HepG2 (cell line): Measurements from ENCODE around the gene MYO18A. TPM values are rescaled to one million over a fixed set of nuclear protein-coding genes. Genes with fewer than 3 reads are reported as not detected.
A peak's percentile ranks its signal among the peaks of the same experiment; 100 is the strongest.

Experiments
- AHDC1 ChIP-seq: sonication (generic); formaldehyde crosslinking; IDR thresholded peaks from 2 replicates; pipeline ENCODE4 v1.5.1; 2020; ENCODE audit warnings: mild to moderate bottlenecking, missing genetic modification reagents, borderline replicate concordance
- ARID4A ChIP-seq: sonication (generic); formaldehyde crosslinking; IDR thresholded peaks from 2 replicates; pipeline ENCODE4 v1.5.0; 2020; ENCODE audit warnings: mild to moderate bottlenecking, missing genetic modification reagents, borderline replicate concordance
- ETV6 ChIP-seq: sonication (generic); formaldehyde crosslinking; conservative IDR thresholded peaks from 2 replicates; pipeline ENCODE4 v1.4.0; 2020; ENCODE audit warnings: missing genetic modification reagents
- HNF1A ChIP-seq, 2 experiments: sonication (generic) in 1 of 2; formaldehyde crosslinking in 1 of 2; IDR thresholded peaks; 2 replicates each; pipeline versions ENCODE4 v1.4.0 to v1.6.1; 2016 to 2020; ENCODE audit warnings: borderline replicate concordance in 1 of 2, low read depth in 1 of 2, mild to moderate bottlenecking in 1 of 2, missing genetic modification reagents in 1 of 2
- MTA1 ChIP-seq: sonication (generic); formaldehyde crosslinking; IDR thresholded peaks from 2 replicates; pipeline ENCODE4 v1.4.0; 2020; ENCODE audit warnings: missing genetic modification reagents, mild to moderate bottlenecking, borderline replicate concordance
- SIX4 ChIP-seq: sonication (generic); formaldehyde crosslinking; IDR thresholded peaks from 2 replicates; pipeline ENCODE4 v1.4.0; 2020; ENCODE audit warnings: missing genetic modification reagents
- TAF1 ChIP-seq: sonication (generic); formaldehyde crosslinking; IDR thresholded peaks from 2 replicates; pipeline ENCODE4 v1.4.0; 2020; ENCODE audit warnings: missing genetic modification reagents
- XRCC5 ChIP-seq: fragments of 200-400 bp; formaldehyde crosslinking; optimal IDR thresholded peaks from 2 replicates; pipeline ENCODE3; 2017; ENCODE audit warnings: mild to moderate bottlenecking, low read length
- YEATS2 ChIP-seq: sonication (generic); formaldehyde crosslinking; IDR thresholded peaks from 2 replicates; pipeline ENCODE4 v1.4.0; 2020; ENCODE audit warnings: missing genetic modification reagents, borderline replicate concordance
- ZNF335 ChIP-seq: sonication (generic); formaldehyde crosslinking; IDR thresholded peaks from 2 replicates; pipeline ENCODE4 v1.4.0; 2020; ENCODE audit warnings: missing genetic modification reagents
- ZNF382 ChIP-seq: sonication (generic); formaldehyde crosslinking; IDR thresholded peaks from 2 replicates; pipeline ENCODE4 v1.5.0; 2020; ENCODE audit warnings: missing genetic modification reagents, mild to moderate bottlenecking, borderline replicate concordance
- polyA plus RNA-seq, 8 experiments: library from polyadenylated mRNA; depleted of rRNA in 3 of 8; stranded (reverse) in 7 of 8; unstranded in 1 of 8; fragments of >200 nt; fragmentation: Illumina TruSeq in 4 of 8; extraction: Trizol in 4 of 8; gene quantifications; 2 replicates each; pipeline versions ENCODE4 v1.2.1 to v1.2.3, GENCODE V29; 2011 to 2016; ENCODE audit warnings: low read depth in 4 of 8, missing spikeins in 1 of 8, mixed read lengths in 1 of 8; ENCODE audit not compliant: insufficient read depth in 1 of 8
- total RNA-seq, 5 experiments: library from RNA; depleted of rRNA; stranded (reverse); fragments of >200 nt; fragmentation: Illumina TruSeq; extraction: Trizol; gene quantifications; 2 replicates each; pipeline ENCODE4 v1.2.3, GENCODE V29; 2016; ENCODE audit warnings: low read depth in 1 of 5
- TF ChIP-seq, protein P1 (sequence below): sonication (generic); IDR thresholded peaks from 2 replicates; pipeline ENCODE4 v1.6.1; 2016; ENCODE audit warnings: low read depth, borderline replicate concordance

MYO18A gene
- total and polyA plus RNA-seq, 2 of the 13 experiments (the other 11 are each of a cell fraction or from before 2014, with no cell fraction given), result 16.8 to 24.8 TPM

GRCh38 chr17:29155227-29155965, 24.8 kb downstream of the MYO18A start (continued):
- TF ChIP-seq, protein P1, sequence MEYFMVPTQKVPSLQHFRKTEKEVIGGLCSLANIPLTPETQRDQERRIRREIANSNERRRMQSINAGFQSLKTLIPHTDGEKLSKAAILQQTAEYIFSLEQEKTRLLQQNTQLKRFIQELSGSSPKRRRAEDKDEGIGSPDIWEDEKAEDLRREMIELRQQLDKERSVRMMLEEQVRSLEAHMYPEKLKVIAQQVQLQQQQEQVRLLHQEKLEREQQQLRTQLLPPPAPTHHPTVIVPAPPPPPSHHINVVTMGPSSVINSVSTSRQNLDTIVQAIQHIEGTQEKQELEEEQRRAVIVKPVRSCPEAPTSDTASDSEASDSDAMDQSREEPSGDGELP, result peak; percentile 6; the same call in 1 of the 2 replicates
- TF ChIP-seq MTA1 (CRISPR knock-in tag), result peak; percentile 83; the same call in 1 of the 2 replicates
- TF ChIP-seq XRCC5, result peak; percentile 61
- TF ChIP-seq YEATS2 (CRISPR knock-in tag), result peak; percentile 75; the same call in 1 of the 2 replicates
- peak; percentile 71 for TF ChIP-seq ARID4A (CRISPR knock-in tag)
- TF ChIP-seq ZNF335 (CRISPR knock-in tag), result peak; percentile 37; the same call in 1 of the 2 replicates
- no peak for TF ChIP-seq ZNF382 (CRISPR knock-in tag)
- TF ChIP-seq AHDC1 (CRISPR knock-in tag), result peak; percentile 72; the same call in 1 of the 2 replicates
- no peak for TF ChIP-seq HNF1A (IDR thresholded peaks at IDR 0.05; ENCODE audit: low read depth)
- TF ChIP-seq HNF1A (CRISPR knock-in tag; IDR thresholded peaks at IDR 0.05; ENCODE audit: borderline replicate concordance), result no peak
- TF ChIP-seq TAF1, result peak; percentile 50
- TF ChIP-seq SIX4 (CRISPR knock-in tag), result peak; percentile 88; the same call in 1 of the 2 replicates
- TF ChIP-seq ETV6 (CRISPR knock-in tag), result no peak
